ENCODE measurements around the gene PFDN1.

DNA sequence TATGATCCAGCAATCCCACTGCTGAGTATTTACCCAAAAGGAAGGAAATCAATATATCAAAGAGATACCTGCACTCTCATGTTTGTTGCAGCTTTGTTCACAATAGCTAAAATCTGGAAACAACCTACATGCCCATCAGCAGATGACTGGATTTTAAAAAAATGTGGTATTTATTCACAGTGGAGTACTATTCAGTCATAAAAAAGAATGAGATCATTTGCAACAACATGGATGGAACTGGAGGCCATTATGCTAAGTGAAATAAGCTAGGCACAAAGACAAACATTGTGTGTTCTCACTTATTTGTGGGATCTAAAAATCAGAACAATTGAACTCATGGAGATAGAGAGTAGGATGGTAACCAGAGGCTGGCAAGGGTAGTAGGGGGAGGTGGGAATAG is 94.8 kb downstream of the PFDN1 start:
- TF ChIP-seq POLR2AphosphoS5 (IDR thresholded peaks at IDR 0.05; ENCODE audit: borderline replicate concordance, low read depth, low read length), result no peak
- TF ChIP-seq EZH2 (IDR thresholded peaks at IDR 0.05), result no peak
